MM.1S (cell line): ENCODE results near the gene GNPDA2.

Source experiments
- CTCF ChIP-seq: fragments of 300-600 bp; sonication (generic); IDR thresholded peaks from 2 replicates; pipeline ENCODE4 v1.5.1; 2016; ENCODE audit warnings: antibody characterized with exemption, low read length, mixed read lengths
- EZH2 ChIP-seq: fragments of 300-600 bp; sonication (generic); optimal IDR thresholded peaks from 2 replicates; pipeline ENCODE3; 2017; ENCODE audit warnings: low read depth, mild to moderate bottlenecking, antibody characterized with exemption, low read length, mixed read lengths
- EZH2phosphoT487 ChIP-seq: fragments of 300-600 bp; sonication (generic); IDR thresholded peaks from 2 replicates; pipeline ENCODE4 v1.6.1; 2018; ENCODE audit warnings: antibody characterized with exemption, low read length

- TF ChIP-seq CTCF: no peak
- TF ChIP-seq EZH2: no peak
- no peak for TF ChIP-seq EZH2phosphoT487
These were observed 47.3 kb downstream of the GNPDA2 start for GRCh38 chr4:44679060-44679459.
